ENCODE data around the gene BORCS6. TPM values are rescaled to one million over a fixed set of nuclear protein-coding genes. Genes with fewer than 3 reads are reported as not detected.

Gene BORCS6
- total and polyA plus RNA-seq, 9 of the 15 experiments (the other 6 are each of a cell fraction or from before 2014, with no cell fraction given) = 0.01 to 7.4 (median 2.3) TPM

DNA sequence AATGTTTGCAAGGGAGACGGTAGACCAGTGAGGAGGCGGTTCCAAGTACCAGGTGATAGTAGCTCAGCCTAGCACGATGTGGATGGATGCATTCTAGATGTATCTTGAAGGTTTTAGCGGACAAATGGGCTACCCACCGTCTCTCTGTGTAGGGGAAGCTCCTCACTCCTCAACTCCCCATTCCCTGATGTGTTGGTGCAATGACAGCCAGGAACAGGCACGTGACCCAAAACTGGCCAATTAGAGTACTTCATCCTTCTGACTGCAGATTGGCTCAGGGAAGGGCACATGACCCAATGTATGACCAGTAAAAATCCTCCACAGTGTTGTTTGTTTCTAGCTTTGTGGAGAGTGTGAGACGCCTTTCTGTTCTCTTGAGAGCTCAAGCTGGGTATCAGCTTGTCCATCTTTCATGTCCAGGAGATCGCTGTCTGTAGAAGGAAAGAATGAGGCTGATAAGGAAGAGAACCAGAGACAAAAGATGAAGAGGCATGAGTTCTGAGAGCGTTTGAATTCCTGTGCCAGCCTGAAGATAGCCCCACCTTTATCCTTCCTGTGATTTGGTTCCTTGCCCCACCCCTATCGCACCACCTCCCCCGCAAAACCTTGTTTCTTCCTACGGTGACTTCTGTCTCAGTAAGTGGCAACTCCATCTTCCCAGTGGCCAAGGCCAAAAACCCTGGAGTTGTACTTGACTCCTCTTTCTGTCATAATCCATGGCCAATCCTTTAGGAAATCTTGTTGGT lies 2.3 kb upstream of the BORCS6 start (continued):
- TF ChIP-seq, protein P1, sequence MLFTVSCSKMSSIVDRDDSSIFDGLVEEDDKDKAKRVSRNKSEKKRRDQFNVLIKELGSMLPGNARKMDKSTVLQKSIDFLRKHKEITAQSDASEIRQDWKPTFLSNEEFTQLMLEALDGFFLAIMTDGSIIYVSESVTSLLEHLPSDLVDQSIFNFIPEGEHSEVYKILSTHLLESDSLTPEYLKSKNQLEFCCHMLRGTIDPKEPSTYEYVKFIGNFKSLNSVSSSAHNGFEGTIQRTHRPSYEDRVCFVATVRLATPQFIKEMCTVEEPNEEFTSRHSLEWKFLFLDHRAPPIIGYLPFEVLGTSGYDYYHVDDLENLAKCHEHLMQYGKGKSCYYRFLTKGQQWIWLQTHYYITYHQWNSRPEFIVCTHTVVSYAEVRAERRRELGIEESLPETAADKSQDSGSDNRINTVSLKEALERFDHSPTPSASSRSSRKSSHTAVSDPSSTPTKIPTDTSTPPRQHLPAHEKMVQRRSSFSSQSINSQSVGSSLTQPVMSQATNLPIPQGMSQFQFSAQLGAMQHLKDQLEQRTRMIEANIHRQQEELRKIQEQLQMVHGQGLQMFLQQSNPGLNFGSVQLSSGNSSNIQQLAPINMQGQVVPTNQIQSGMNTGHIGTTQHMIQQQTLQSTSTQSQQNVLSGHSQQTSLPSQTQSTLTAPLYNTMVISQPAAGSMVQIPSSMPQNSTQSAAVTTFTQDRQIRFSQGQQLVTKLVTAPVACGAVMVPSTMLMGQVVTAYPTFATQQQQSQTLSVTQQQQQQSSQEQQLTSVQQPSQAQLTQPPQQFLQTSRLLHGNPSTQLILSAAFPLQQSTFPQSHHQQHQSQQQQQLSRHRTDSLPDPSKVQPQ (CRISPR knock-in tag; IDR thresholded peaks at IDR 0.05; ENCODE audit: borderline replicate concordance) = no peak
- TF ChIP-seq RREB1 (CRISPR knock-in tag; IDR thresholded peaks at IDR 0.05) (no peak), ZSCAN29 (IDR thresholded peaks at IDR 0.05) (no peak), DIDO1 (tag; IDR thresholded peaks at IDR 0.05; ENCODE audit: low read depth) (no peak), SETDB1 (IDR thresholded peaks at IDR 0.05; ENCODE audit: low read length) (no peak), ZBTB7A (IDR thresholded peaks at IDR 0.05; ENCODE audit: borderline replicate concordance, control insufficient read depth, low read depth, low read length) (no peak), HMG20A (CRISPR knock-in tag; conservative IDR thresholded peaks at IDR 0.05) (no peak), TEAD1 (CRISPR knock-in tag; IDR thresholded peaks at IDR 0.05) (no peak), ZNF764 (CRISPR knock-in tag; IDR thresholded peaks at IDR 0.05; ENCODE audit: low read depth) (no peak), EZH2 (IDR thresholded peaks at IDR 0.05; ENCODE audit: borderline replicate concordance, low read depth, low read length) (no peak), ZNF586 (CRISPR knock-in tag; conservative IDR thresholded peaks at IDR 0.05) (no peak), ZNF766 (CRISPR knock-in tag; conservative IDR thresholded peaks at IDR 0.05) (no peak), CBFB (CRISPR knock-in tag; IDR thresholded peaks at IDR 0.05) (no peak)
- TF ChIP-seq, protein P2, sequence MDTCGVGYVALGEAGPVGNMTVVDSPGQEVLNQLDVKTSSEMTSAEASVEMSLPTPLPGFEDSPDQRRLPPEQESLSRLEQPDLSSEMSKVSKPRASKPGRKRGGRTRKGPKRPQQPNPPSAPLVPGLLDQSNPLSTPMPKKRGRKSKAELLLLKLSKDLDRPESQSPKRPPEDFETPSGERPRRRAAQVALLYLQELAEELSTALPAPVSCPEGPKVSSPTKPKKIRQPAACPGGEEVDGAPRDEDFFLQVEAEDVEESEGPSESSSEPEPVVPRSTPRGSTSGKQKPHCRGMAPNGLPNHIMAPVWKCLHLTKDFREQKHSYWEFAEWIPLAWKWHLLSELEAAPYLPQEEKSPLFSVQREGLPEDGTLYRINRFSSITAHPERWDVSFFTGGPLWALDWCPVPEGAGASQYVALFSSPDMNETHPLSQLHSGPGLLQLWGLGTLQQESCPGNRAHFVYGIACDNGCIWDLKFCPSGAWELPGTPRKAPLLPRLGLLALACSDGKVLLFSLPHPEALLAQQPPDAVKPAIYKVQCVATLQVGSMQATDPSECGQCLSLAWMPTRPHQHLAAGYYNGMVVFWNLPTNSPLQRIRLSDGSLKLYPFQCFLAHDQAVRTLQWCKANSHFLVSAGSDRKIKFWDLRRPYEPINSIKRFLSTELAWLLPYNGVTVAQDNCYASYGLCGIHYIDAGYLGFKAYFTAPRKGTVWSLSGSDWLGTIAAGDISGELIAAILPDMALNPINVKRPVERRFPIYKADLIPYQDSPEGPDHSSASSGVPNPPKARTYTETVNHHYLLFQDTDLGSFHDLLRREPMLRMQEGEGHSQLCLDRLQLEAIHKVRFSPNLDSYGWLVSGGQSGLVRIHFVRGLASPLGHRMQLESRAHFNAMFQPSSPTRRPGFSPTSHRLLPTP (IDR thresholded peaks at IDR 0.05; ENCODE audit: borderline replicate concordance, extremely low read depth, insufficient read length) = no peak
- TF ChIP-seq, protein P3, sequence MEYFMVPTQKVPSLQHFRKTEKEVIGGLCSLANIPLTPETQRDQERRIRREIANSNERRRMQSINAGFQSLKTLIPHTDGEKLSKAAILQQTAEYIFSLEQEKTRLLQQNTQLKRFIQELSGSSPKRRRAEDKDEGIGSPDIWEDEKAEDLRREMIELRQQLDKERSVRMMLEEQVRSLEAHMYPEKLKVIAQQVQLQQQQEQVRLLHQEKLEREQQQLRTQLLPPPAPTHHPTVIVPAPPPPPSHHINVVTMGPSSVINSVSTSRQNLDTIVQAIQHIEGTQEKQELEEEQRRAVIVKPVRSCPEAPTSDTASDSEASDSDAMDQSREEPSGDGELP (CRISPR knock-in tag; IDR thresholded peaks at IDR 0.05; ENCODE audit: borderline replicate concordance) = no peak
